GM15510 (cell line): ENCODE data around the gene TC2N.

Experiments used
- POLR2A ChIP-seq: IDR thresholded peaks from 3 replicates; pipeline ENCODE4 v1.6.1; 2011; ENCODE audit warnings: borderline replicate concordance; ENCODE audit not compliant: insufficient read length; ENCODE audit errors: extremely low read depth

The TC2N gene

GRCh38 chr14:91831337-91831736 lies 36.0 kb downstream of the TC2N start:
- TF ChIP-seq POLR2A: no peak

GRCh38 chr14:91830777-91831176 lies 36.6 kb downstream of the TC2N start:
- no peak for TF ChIP-seq POLR2A

- no peak for TF ChIP-seq POLR2A
These were observed 37.8 kb downstream of the TC2N start for GRCh38 chr14:91829511-91829910.

- TF ChIP-seq POLR2A: no peak
These were observed 39.6 kb downstream of the TC2N start for GRCh38 chr14:91827746-91828145.

GRCh38 chr14:91817566-91818325 lies 49.6 kb downstream of the TC2N start:
- no peak for TF ChIP-seq POLR2A

- TF ChIP-seq POLR2A: no peak
These were observed 53.0 kb downstream of the TC2N start for GRCh38 chr14:91814317-91814716.

- no peak for TF ChIP-seq POLR2A
These were observed 56.6 kb downstream of the TC2N start for GRCh38 chr14:91810699-91811098.

- TF ChIP-seq POLR2A: no peak
These were observed 60.6 kb downstream of the TC2N start for GRCh38 chr14:91806716-91807115.

- TF ChIP-seq POLR2A: no peak
These were observed 61.7 kb downstream of the TC2N start for GRCh38 chr14:91805659-91806058.

GRCh38 chr14:91801358-91801757 lies 66.0 kb downstream of the TC2N start:
- no peak for TF ChIP-seq POLR2A

GRCh38 chr14:91796617-91797347 lies 70.6 kb downstream of the TC2N start:
- TF ChIP-seq POLR2A: no peak

- no peak for TF ChIP-seq POLR2A
These were observed 73.6 kb downstream of the TC2N start for GRCh38 chr14:91793704-91794103.

GRCh38 chr14:91786188-91786587 lies 81.1 kb downstream of the TC2N start:
- TF ChIP-seq POLR2A: no peak

- TF ChIP-seq POLR2A: no peak
These were observed 86.9 kb downstream of the TC2N start for GRCh38 chr14:91780452-91780851.

GRCh38 chr14:91778217-91778616 lies 89.1 kb downstream of the TC2N start:
- TF ChIP-seq POLR2A: no peak
